HuH-7 (cell line): ENCODE results near the gene TLX3.

Experiments
- DNase-seq: peaks from one replicate; pipeline ENCODE4 v3.0.0; 2011; ENCODE audit warnings: low spot score

Gene TLX3

DNA sequence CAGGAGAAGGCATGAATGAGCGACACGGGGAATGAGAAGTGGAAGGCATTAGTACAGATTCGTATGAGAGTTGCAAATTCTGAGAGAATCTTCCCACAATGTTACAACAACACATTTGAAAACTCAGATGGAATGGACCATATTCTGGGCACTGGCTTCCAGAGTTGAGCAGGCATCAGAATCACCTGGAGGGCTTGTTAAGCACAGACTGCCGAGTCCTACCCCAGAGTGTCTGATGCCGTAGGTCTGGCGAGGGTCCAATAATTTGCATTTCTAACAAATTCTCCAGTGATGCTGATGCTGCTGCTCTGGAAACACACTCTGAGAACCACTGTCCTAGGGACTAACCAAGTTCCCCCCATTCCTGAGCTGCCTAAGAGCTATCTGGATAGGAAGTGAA, 2.9 kb upstream of the TLX3 start:
- DNase-seq, result no peak

DNA sequence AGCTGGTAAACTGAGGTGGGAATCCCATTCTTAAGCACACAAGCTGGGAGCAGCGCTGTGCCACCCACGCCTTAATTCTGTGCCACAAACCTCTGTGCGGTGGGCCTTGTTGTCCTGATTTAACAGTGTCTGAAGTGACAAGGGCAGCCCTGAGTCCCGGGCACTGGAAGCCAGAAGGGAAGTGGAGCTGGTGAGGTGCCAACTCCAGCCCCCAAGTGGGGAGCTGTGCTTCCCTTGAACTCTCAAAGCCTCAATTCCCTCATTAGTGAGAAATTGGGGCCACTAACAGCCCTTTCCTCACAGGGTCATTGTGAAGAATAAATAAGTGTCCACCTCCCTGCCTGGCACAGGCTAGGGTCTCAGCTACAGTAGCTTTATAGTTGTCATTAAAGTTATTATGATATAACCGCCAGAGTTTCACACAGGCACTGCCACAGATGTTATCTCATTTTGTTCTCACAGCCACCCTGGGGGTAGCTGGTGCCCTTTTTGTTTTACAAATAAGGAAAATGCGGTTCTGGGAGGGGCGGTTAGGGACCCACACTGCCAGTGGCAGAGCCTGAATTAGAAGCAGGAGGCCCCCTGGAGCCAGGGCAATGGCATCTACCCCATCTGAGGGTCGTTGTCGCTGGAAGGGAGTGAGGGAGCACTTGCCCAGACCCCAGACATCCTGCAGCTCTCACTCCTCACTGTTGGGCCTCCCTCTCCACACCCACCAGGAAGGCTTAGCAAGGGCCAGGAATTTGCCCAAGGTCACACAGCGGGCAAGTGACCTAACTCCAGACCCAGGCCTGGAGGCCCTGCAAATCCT, 2.1 kb upstream of the TLX3 start:
- no peak for DNase-seq

DNA sequence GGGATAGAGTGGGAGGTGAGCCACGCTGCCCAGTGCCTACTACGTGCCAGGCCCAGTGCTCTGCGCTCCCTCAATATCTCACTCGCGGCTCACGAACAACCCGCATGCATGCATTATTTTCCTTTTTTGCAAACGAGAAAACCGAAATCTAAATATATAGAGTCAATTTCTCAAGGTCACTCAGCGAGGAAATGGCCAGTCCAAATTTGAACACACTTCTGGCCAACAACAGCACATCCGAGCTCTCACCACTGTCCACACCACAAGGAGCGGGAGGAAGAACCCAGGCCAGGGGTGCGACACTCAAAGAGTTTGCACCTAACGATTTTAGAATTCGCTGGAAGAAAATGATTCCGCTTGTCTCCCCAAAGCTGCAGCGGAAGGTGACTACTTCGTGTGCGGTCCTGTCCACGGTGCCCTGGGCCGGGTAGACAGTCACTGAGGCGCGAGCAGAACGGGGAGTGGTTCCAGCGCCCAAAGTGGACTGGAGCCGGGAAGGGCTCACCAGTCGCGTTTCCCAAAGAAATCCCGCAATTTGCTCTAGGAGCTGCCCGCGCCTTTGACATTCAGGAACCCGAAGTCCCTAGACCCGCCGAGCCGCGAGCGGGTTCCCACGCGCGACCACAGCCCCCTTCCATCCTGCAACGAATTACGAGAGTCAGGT, 1.1 kb upstream of the TLX3 start:
- no peak for DNase-seq

DNA sequence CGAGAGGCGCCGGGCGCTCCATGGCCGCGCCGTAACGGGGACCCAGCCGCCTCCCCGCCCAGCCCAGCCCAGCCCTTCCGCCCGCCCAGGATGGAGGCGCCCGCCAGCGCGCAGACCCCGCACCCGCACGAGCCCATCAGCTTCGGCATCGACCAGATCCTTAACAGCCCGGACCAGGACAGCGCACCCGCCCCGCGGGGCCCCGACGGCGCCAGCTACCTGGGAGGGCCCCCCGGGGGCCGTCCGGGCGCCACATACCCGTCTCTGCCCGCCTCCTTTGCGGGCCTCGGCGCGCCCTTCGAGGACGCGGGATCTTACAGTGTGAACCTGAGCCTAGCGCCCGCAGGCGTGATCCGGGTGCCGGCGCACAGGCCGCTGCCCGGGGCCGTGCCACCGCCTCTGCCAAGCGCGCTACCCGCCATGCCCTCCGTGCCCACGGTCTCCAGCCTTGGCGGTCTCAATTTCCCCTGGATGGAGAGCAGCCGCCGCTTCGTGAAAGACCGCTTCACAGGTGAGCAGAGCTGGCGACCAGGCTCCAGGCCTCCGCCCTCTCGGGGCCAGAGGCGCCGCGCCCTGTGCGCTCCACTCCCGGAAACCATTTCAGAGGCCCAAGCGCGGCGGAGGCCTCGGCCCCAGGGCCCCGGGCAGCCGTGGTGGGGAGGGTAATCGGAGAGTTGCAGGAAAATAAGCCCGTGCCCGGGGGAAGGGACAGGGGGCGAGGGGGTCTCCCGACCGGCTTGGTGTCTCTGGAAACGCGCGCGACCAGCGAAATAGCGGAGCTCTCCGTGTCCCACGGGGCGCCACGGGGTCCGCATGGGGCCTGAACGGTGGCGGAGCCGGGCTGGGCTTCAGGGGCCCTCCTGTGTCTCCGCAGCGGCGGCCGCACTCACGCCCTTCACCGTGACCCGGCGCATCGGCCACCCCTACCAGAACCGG, 496 bp downstream of the TLX3 start:
- no peak for DNase-seq

DNA sequence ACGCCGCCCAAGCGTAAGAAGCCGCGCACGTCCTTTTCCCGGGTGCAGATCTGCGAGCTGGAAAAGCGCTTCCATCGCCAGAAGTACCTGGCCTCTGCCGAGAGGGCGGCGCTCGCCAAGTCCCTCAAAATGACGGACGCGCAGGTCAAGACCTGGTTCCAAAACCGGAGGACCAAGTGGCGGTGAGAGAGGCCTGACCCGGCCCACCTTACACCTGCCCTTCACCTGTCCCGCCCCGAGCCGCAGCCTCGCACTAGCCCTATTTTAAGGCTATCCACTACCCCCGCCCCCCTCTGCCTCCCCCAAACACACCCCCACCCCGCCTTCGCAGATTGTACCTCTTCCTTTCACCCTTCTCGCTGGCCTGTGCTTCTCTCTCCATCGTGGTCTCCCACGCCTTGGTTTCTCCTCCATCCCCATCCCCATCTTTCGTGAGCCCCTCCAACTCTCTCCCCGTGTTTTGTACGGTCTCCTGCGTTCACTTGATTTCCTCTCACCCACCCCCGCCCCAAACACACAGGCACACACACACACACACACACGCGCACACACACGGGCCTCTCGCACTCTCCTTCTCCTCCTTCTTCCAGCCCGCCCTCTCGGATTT, 1.3 kb downstream of the TLX3 start:
- DNase-seq, result no peak

DNA sequence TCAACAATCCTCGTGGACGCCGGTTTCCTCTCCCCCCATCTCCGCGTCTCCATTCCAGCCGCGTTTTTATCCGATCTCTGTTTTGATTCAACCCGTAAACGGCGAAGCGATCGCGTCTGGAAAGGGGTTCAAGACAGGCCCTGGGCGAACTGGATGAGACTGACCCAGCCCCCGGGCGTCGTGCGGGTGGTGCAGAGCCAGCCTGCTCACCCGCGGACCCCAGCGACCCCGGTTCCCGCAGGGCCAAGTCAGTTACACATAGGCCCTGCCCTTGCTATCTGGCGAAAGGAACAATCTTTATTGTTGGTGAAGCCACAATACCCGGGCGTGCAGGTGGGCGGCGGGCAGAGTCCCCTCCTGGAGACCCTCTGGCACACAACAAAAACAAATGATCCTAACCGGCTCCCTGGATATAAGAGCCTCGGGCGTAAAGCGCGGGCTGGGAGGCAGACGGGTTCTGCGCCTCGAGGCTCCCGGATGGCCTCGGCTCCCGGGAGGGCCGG, 1.8 kb downstream of the TLX3 start:
- no peak for DNase-seq

DNA sequence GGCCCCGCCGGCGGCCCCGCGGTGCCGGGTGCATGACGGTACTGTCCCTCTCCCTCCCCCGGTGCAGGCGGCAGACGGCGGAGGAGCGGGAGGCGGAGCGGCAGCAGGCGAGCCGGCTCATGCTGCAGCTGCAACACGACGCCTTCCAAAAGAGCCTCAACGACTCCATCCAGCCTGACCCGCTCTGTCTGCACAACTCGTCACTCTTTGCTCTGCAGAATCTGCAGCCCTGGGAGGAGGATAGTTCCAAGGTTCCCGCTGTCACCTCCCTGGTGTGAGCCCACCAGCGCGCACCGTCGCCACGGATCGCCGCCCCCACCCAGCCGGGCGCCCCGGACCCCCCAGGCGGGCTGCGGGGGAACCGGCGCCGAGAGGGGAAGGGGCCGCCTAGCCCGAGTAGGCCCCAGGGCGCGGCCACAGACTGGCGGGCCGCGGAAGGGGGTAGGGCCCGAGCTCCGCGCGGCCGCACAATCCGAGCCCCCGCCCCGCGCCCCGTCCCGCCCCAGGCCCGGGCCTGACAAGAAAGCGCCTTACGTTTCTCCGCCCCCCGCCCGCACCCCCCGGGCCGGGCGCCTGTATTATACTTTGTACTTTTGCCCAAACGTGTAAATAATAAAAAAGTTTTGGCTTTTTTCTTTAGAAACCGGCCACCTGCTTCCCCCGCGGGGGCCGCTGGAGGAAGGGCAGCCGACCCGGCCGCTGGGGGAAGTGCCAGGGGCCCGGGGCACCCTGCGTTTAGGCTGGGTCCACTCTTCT, 2.5 kb downstream of the TLX3 start:
- no peak for DNase-seq

DNA sequence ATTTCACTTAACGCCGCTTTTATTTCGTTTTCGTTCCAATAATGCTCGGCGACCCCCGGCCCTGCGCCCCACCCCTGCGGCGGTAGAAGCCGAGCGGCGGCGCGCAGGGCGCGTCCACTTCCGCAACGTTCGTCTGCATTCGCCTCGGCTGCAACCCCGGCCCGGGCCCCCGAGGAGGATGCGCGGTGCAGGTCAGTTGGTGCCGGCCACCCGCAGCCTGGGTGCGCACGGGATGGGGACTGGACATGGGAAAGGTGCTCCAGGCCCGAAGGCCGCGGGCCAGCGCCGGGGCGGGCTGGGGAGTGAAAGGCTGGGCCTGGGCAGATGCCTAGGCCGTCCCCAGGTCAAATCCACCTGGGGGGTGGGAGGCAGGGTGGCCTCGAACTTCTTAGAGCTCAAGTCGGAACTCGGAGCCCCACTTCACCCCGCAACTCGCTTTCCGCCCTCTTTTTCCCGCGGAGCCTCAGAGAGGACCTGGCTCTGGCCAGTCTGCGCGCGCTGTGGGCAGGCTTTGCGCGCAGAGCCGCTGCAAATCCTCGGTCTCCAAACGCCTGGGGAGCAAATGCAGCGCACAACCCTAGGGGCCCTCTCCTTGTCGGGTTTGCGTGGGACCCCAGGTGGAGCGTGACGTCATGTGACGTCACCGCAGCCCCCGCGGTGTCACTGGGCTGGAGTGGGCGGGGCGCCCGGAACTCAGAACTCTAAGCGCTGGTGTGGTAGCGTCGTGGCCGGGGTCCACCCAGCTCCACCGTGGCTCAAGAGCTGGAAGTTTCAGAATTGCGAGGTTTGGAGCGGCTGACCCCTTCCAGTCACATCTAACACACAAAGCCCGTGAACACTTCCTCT, 3.3 kb downstream of the TLX3 start:
- no peak for DNase-seq

DNA sequence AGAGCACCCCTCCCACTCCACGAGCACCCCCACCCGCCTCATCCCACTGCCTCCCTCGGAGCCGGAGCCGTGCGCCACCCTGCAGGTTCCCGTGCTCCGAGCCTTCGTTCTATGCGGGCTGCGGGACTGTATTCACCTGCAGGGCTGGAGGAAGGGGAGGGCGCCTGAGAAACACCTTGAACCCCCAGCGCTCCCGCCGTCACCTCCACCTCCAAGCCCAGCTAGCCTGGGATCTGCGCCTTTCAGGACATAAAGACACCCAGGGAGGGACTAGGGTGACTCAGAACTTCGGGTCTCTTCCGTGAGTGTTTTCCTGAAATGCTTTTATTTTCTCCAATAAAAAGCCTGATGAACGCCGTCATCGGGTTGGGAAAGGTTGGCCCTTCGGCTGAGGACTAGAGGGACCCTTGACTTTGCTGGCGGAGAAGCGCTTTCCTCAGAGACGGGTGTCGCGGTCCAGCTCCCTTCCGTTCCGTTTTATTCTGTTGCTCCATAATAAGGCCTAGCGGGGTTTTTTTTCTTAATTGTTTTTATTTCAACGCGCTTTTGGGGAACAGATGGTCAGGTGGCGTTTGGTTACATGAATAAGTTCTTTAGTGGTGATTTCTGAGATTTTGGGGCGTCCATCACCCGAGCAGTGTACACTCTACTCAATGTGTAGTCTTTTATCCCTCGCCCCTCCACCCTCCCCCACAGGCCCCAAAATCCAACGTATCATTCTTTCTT, 4.6 kb downstream of the TLX3 start:
- DNase-seq, result no peak

DNA sequence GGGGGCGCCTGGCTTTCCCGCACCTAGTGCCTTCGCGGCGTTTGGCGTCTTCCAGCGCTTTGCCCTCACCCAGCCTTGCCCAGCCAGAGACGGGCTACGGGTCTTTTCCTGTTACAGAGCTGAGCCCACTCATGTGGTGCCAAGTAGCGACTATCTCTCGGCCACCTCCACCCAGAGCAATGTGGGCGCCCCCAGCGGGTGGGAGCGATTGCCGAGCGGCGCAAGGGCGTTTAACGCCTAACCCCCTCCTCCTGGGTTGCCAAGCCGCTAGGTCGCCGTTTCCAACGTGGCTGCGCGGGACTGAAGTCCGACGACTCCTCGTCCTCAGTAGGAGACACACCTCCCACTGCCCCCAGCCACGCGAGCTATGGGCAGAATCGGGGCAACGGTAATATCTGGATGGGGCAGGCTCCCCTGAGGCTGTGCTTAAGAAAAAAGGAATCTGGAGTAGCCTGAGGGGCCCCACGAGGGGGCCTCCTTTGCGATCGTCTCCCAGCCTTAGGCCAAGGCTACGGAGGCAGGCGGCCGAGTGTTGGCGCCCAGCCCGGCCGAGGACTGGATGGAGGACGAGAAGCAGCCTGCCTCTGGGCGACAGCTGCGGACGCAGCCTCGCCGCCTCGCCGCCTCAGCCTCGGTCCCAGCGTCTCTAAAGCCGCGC, 5.8 kb downstream of the TLX3 start:
- DNase-seq, result no peak

DNA sequence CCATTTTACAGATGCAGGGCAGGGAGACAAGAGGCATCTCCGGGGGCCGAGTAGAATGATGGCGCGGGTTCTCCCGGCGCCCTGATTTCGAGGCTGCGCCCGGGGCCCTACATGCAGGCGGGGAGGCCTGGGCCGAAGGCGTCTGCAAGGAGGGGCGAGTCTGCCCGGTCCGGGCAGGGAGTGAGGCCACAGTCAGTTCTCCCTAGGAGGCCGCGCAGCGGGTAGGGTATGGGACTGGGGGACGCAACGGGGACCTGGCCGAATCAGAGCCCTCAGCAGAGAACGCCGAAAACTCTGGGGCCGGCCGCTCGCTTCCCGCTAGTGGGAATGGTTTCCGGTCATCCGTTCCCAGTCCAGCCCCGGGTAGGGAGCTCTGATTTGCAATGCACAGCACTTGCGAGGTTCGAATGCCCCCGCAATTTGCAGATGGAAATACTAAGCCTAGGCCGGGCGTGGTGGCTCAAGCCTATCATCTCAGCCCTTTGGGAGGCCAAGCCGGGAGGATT, 6.4 kb downstream of the TLX3 start:
- no peak for DNase-seq

DNA sequence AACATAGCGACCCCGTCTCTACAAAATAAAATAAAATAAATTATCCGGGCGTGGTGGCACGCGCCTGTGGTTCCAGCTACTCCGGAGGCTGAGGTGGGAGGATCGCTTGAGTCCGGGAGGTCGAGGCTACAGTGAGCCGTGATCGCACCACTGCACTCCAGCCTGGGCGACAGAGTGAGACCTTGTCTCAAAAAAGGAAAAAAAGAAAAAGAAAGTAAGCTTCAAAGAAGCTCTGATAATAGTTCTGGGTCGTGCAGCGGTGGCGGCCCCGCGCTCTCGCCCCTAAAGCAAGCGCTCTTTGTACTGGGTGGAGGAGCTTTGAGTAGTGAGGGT, 6.8 kb downstream of the TLX3 start:
- DNase-seq, result no peak

DNA sequence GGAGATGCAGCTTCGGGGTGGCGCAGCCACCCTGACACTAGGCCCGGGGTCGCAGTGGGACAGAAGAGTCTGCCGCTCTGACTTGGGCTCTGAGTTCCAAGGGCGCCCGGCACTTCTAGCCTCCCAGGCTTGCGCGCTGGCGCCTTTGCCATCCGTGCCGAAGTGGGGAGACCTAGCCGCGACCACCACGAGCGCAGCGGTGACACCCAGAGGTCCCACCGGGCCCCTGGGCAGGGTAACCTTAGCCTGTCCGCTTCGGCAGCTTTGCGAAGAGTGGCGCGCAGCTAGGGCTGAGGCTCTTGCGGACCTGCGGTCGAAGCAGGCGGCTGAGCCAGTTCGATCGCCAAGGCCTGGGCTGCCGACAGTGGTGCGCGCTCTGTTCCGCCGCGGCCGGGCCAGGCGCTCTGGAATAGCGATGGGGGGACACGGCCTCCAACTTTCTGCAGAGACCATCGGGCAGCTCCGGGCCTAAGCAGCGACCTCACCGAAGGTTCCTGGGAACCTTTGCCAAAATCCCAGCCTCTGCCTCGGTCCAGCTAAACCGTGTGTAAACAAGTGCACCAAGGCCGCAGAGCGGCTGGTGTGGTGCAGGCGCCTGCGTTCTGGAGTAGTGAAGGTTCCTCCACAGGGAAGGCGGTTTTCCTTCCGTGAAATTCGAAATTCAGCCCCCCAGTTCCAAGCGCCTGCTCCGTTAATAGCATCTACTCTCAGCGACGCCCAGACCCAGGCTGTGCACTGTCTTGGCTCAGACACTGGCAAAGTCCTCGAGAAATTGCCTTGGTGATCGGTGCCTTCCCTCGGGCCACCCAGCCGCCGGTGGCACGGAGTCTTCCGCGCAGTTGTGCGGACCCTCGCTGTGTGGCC, 7.4 kb downstream of the TLX3 start:
- DNase-seq, result no peak

DNA sequence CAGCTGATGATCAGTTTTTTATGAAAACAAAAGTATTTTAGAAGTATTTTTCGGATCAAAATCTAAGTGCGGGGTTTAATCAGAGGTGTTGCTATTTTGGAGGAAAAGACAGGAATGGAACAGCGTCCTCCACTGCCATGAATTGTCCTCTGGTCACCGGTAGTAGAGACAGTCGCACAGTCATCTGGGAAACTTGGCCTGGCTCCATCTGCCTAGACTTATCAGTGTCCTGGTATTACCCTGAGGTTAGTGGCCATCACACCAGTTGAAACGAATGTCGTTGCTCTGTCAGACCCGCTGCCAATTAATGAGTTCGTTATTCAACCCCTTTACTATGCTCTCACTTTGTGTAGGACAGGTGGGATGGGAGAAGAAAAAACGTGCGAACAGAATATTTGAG, 8.2 kb downstream of the TLX3 start:
- DNase-seq, result no peak

DNA sequence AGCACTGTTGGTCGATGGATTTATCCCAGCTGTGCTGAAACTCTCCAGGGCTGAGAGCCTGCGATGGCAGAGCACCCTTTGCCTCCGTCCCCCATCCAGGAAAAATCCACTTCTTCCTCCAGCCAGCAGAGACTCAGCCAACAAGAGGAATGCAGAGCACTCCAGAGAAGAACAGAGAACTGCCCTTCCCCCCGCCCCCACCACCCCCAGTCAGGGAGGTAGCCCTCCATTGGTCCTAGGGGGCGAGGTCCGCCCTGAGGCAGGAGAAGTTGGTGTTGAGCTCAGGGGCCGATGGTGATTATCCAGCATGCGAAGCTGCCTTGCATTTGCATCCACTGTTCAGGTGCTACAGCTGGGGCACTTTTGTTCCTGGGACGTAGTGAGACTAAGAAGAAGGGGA, 9.0 kb downstream of the TLX3 start:
- DNase-seq, result no peak

DNA sequence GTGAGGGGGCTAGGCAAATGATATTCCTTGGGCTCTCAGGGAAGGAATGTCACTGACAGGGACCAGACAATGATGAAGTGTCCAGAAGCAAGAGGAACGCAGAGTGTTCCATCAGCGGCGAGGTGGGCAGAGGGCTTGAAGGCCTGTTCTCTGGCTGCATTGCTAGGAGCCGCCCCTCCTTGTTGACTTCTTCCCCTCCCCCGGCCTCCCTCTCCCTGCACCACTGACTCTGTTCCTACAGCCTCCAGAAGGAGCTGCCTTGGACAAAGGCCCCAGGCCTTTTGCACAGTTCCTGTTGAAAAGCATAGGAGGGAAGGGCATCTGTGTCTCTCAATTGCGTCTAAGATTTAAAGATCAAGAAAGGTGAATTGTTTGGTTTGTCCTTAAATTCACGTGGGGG, 12.4 kb downstream of the TLX3 start:
- DNase-seq, result no peak

DNA sequence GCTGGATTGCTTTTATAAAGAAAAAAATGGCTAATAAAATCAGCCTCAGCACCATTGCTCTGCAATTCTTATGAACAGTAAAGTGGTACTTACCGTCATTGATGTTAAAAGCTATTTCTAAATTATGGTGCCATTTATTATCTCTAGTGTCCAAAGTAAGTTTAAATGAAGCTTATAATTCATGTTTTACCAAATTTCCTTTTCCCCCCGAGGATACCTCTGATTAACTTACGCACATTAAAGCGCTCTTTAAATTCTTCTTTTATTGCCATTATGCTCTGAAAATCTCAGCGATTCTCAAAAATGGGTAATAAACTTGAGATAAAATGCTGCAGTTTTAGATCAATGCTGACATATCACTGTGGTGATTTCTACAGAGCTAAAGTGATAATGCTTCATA, 13.5 kb downstream of the TLX3 start:
- DNase-seq, result no peak

DNA sequence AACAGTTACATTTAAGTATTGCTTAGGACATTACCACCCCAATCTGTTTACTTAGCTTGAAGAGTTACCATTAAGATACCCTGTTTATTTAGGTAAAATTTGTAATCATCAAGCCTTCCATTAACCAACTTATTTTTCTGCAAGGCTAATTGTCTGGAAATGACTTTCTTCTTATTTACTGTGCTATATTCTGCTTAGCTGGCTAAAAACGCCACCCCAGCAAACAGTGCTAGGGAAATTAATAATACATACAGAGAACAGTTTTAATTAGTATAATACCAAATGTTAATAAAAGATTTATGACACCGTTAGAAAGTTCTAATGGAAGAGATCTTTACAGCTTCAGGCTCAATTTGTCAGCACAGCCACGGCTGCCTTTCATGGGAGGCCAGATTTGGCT, 14.0 kb downstream of the TLX3 start:
- no peak for DNase-seq
